ENCODE data around the gene CDH24.

- TF ChIP-seq EZH2 (IDR thresholded peaks at IDR 0.05; ENCODE audit: borderline replicate concordance) (no peak), CTCF (IDR thresholded peaks at IDR 0.05; ENCODE audit: poor library complexity) (no peak)
These were observed 58.8 kb downstream of the CDH24 start for GRCh38 chr14:22998329-22999012.
